NB4 (cell line): ENCODE measurements around the gene STX12.

Source experiments
- POLR2A ChIP-seq: IDR thresholded peaks from 2 replicates; pipeline ENCODE4 v1.6.1; 2011; ENCODE audit warnings: mild to moderate bottlenecking; ENCODE audit not compliant: insufficient read length; ENCODE audit errors: extremely low read depth
- TF ChIP-seq, protein P1 (sequence below): IDR thresholded peaks from one replicate; pipeline ENCODE4 v1.5.1; 2012; ENCODE audit warnings: low read depth, low read length
- TF ChIP-seq, protein P2 (sequence below): IDR thresholded peaks from 2 replicates; pipeline ENCODE4 v1.6.1; 2011; ENCODE audit warnings: low read depth, low read length

DNA sequence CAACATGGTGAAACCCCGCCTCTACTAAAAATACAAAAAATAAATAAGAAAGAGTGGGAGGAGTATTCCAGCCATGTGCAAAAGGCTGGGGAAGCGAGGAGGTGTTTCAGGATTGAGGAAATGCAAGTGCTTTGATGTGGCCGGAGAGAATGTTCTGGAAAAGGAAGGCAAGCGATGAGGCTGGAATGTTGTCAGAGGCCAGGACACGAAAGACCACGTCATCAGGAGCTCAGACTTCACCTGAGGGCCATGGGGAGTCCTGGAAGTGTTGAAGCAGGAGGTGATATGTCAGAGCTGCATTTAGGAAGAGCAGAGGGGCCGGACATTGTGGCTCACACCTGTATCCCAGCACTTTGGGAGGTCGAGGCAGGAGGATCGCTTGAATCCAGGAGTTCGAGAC, 88.4 kb downstream of the STX12 start:
- TF ChIP-seq POLR2A = no peak
- TF ChIP-seq, protein P1, sequence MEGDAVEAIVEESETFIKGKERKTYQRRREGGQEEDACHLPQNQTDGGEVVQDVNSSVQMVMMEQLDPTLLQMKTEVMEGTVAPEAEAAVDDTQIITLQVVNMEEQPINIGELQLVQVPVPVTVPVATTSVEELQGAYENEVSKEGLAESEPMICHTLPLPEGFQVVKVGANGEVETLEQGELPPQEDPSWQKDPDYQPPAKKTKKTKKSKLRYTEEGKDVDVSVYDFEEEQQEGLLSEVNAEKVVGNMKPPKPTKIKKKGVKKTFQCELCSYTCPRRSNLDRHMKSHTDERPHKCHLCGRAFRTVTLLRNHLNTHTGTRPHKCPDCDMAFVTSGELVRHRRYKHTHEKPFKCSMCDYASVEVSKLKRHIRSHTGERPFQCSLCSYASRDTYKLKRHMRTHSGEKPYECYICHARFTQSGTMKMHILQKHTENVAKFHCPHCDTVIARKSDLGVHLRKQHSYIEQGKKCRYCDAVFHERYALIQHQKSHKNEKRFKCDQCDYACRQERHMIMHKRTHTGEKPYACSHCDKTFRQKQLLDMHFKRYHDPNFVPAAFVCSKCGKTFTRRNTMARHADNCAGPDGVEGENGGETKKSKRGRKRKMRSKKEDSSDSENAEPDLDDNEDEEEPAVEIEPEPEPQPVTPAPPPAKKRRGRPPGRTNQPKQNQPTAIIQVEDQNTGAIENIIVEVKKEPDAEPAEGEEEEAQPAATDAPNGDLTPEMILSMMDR = no peak
- TF ChIP-seq, protein P2, sequence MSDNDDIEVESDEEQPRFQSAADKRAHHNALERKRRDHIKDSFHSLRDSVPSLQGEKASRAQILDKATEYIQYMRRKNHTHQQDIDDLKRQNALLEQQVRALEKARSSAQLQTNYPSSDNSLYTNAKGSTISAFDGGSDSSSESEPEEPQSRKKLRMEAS = no peak
